DOHH2 (cell line): ENCODE measurements around the gene ZNF747.

Source experiments
- H3F3A ChIP-seq: fragments of 200-600 bp; sonication (generic), shearing (Covaris generic); 2 replicates; pipeline ENCODE4 v1.6.0; 2016; ENCODE audit warnings: antibody characterized with exemption, mild to moderate bottlenecking; ENCODE audit not compliant: control insufficient read depth, insufficient read depth
- H3K27ac ChIP-seq: fragments of 200-600 bp; sonication (generic); 2 replicates; pipeline ENCODE4 v1.5.1; 2014; ENCODE audit warnings: low read depth, mild to moderate bottlenecking, low read length, moderate library complexity
- H3K27me3 ChIP-seq: fragments of 200-600 bp; sonication (generic); 2 replicates; pipeline ENCODE4 v1.6.1; 2014; ENCODE audit warnings: mild to moderate bottlenecking, low read length, mixed read lengths; ENCODE audit not compliant: control insufficient read depth
- H3K36me3 ChIP-seq: fragments of 200-600 bp; sonication (generic); 2 replicates; pipeline ENCODE4 v1.6.1; 2014; ENCODE audit warnings: mild to moderate bottlenecking, low read length, moderate library complexity, mixed read lengths; ENCODE audit not compliant: control insufficient read depth
- H3K4me1 ChIP-seq: fragments of 200-600 bp; sonication (generic); 2 replicates; pipeline ENCODE4 v1.6.1; 2014; ENCODE audit warnings: mild to moderate bottlenecking, low read length, mixed read lengths; ENCODE audit not compliant: control insufficient read depth
- H3K4me2 ChIP-seq: fragments of 200-600 bp; sonication (generic); 2 replicates; pipeline ENCODE4 v1.6.0; 2014; ENCODE audit warnings: mild to moderate bottlenecking, low read length, moderate library complexity
- H3K4me3 ChIP-seq: fragments of 200-600 bp; sonication (generic); 2 replicates; pipeline ENCODE4 v1.5.1; 2014; ENCODE audit warnings: mild to moderate bottlenecking, low read length, mixed read lengths
- H3K79me2 ChIP-seq: fragments of 200-600 bp; sonication (generic); 2 replicates; pipeline ENCODE4 v1.6.1; 2014; ENCODE audit warnings: mild to moderate bottlenecking, low read length, mixed read lengths; ENCODE audit not compliant: control insufficient read depth
- H3K9me2 ChIP-seq: fragments of 200-600 bp; sonication (generic); replicated peaks from 2 replicates; pipeline ENCODE4 v1.6.1; 2014; ENCODE audit warnings: mild to moderate bottlenecking, low read length, mixed read lengths; ENCODE audit not compliant: control insufficient read depth
- H3K9me3 ChIP-seq: fragments of 200-600 bp; sonication (generic); 2 replicates; pipeline ENCODE4 v1.6.1; 2014; ENCODE audit warnings: antibody characterized with exemption, low read length, mixed read lengths; ENCODE audit not compliant: control insufficient read depth, insufficient read depth
- H4K20me1 ChIP-seq: fragments of 200-600 bp; sonication (generic); 2 replicates; pipeline ENCODE4 v1.6.0; 2014; ENCODE audit warnings: low read depth, mild to moderate bottlenecking, antibody characterized with exemption, low read length, moderate library complexity; ENCODE audit not compliant: control insufficient read depth, insufficient read depth
- EZH2phosphoT487 ChIP-seq: fragments of 200-600 bp; sonication (generic); IDR thresholded peaks from 2 replicates; pipeline ENCODE4 v1.6.1; 2017; ENCODE audit warnings: borderline replicate concordance, mild to moderate bottlenecking, antibody characterized with exemption, low read length, moderate library complexity, mixed read lengths
- TF ChIP-seq, protein P1 (sequence below): fragments of 200-600 bp; sonication (generic); IDR thresholded peaks from one replicate; pipeline ENCODE4 v1.5.1; 2014; ENCODE audit warnings: antibody characterized with exemption, mild to moderate bottlenecking, low read depth, low read length; ENCODE audit not compliant: poor library complexity, severe bottlenecking

The ZNF747 gene

DNA sequence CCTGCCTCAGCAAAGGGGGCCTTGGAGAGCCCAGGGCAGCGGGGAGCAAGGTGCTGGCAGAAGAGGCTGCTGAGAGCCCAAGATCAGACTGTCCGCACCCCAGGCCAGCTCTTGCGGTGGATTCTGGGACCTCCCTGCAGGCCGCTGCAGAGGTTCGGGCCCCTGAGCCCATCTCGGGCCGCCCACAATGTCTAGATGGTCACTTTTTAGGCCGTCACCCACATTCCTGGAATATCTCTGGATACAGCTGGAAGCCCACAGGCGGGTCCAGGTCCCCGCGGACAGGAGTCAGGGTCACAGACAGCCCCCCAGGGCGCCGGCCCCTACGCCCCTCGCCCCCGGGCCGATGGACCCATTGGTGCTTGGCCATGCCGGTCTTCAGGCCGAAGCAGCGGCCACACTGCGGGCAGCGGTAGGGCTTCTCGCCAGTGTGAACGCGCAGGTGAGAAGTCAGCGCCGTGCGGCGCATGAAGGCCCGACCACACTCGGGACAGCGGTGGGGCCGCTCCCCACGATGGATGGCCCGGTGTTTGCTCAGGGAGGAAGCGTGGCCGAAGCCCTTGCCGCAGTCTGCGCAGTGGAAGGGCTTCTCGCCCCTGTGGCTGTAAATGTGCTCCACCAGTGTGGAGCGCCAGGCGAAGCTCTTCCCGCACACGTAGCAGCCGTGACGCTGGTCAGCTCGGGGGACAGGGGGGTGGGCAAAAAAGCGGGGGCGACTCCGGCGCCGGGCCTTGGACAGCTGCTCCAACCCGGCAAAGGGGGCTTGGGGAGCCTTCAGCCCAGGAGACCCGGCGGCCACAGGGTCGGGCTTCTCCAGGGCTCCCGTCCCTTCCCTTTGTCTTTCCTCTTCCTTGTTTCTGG lies 2.1 kb downstream of the ZNF747 start:
- Histone ChIP-seq H3K27me3 (no peaks in the 10 kb centered on the region), H3K27ac (no peak overlapping the region), H3K4me2 (0 out of 2 replicates have a peak overlapping the region, but pooled peaks have one; percentile 94), H3K4me1 (peaks cover 44% of the 10 kb centered on the region), H3K9me2 (no peaks in the 10 kb centered on the region), H3K4me3 (no peak overlapping the region), H3F3A (peaks cover 8% of the 10 kb centered on the region), H3K9me3 (no peaks in the 10 kb centered on the region), H3K79me2 (peaks cover 49% of the 10 kb centered on the region), H3K36me3 (peaks cover 25% of the 10 kb centered on the region), H4K20me1 (no peaks in the 10 kb centered on the region)
- TF ChIP-seq, protein P1, sequence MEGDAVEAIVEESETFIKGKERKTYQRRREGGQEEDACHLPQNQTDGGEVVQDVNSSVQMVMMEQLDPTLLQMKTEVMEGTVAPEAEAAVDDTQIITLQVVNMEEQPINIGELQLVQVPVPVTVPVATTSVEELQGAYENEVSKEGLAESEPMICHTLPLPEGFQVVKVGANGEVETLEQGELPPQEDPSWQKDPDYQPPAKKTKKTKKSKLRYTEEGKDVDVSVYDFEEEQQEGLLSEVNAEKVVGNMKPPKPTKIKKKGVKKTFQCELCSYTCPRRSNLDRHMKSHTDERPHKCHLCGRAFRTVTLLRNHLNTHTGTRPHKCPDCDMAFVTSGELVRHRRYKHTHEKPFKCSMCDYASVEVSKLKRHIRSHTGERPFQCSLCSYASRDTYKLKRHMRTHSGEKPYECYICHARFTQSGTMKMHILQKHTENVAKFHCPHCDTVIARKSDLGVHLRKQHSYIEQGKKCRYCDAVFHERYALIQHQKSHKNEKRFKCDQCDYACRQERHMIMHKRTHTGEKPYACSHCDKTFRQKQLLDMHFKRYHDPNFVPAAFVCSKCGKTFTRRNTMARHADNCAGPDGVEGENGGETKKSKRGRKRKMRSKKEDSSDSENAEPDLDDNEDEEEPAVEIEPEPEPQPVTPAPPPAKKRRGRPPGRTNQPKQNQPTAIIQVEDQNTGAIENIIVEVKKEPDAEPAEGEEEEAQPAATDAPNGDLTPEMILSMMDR: no peak
- TF ChIP-seq EZH2phosphoT487: no peak

- Histone ChIP-seq H3K4me1 (peaks cover 36% of the 10 kb centered on the region), H3K27ac (no peak overlapping the region)
- TF ChIP-seq EZH2phosphoT487: no peak
- TF ChIP-seq, protein P1: no peak
Observed at GRCh38 chr16:30530163-30531037, 4.3 kb downstream of the ZNF747 start.

DNA sequence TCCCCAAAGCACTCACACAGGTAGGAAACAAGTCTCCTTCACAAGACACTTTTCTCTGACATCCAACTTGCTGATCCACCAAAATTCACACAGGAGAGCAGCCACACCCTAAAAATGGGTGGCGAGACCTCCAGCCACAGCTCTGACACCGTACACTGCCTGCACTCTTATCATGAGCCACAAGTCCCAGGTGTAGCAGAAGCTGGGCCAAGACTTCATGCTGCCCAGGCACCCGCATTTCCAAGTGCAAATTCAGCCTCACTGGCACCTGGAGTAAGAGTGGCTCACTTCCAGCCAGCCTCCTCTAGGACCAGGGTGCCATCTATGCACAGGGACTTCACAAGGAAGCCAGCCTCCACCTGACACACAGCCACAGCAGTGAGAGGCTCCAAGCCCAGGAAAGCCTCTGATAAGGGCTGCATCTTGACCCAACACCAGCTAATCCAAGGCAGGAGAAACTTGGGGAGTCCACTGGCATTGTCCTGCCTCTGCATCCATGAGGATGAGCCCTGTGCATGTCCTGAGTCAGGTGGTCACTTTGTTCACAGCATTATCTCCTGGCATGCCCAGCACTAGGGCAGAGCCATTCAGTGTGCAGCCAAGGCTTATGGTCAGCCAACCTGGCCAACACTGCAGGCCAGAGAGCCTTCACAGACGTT lies 5.7 kb downstream of the ZNF747 start:
- Histone ChIP-seq H3K27ac (peak overlapping the region; percentile 82), H3K4me2 (peak overlapping the region; percentile 88), H3K79me2 (peaks cover 19% of the 10 kb centered on the region), H3K36me3 (peaks cover 28% of the 10 kb centered on the region), H4K20me1 (no peaks in the 10 kb centered on the region), H3K4me1 (peaks cover 31% of the 10 kb centered on the region), H3K4me3 (no peak overlapping the region; the same call in 1 of the 2 replicates), H3K9me3 (no peaks in the 10 kb centered on the region), H3K9me2 (no peaks in the 10 kb centered on the region), H3F3A (peaks cover 13% of the 10 kb centered on the region), H3K27me3 (no peaks in the 10 kb centered on the region)
- TF ChIP-seq, protein P1: no peak
- no peak for TF ChIP-seq EZH2phosphoT487

More at GRCh38 chr16:30530163-30531037, 4.3 kb downstream of the ZNF747 start:
- no peaks in the 10 kb centered on the region for H3K9me2 ChIP-seq
- H3K4me3 ChIP-seq: no peak overlapping the region
- no peaks in the 10 kb centered on the region for H3K27me3 ChIP-seq
- peaks cover 12% of the 10 kb centered on the region for H3F3A ChIP-seq
- no peaks in the 10 kb centered on the region for H4K20me1 ChIP-seq
- no peaks in the 10 kb centered on the region for H3K9me3 ChIP-seq
- H3K4me2 ChIP-seq: no peak overlapping the region
- peaks cover 31% of the 10 kb centered on the region for H3K79me2 ChIP-seq
- H3K36me3 ChIP-seq: peaks cover 25% of the 10 kb centered on the region
